A549 treated with RU486 at 1 μM for 4 hours (cell line): ENCODE results near the gene USPL1. TPM values are rescaled to one million over a fixed set of nuclear protein-coding genes. Genes with fewer than 3 reads are reported as not detected.

Experiments used
- total RNA-seq: library from RNA; stranded (reverse); fragments of 200-300 nt; extraction: Qiagen RNA extraction; gene quantifications from 5 replicates; pipeline ENCODE4 v1.2.3, GENCODE V29; 2022; ENCODE audit warnings: low read depth

The USPL1 gene
- total RNA-seq, result 5.4 to 13.0 TPM (median 11.7 TPM) in 5 replicates

GRCh38 chr13:30617315-30618185 is at the start of gene USPL1:
TSS of gene USPL1 (plus strand) at chr13:30617920. CDS start at chr13:30621141, 3,221 bp downstream.

Other genes with a start within 250 kb of the USPL1 start
- gene UBE2L5, start 195.4 kb upstream of the USPL1 start, total RNA-seq, result not detected in 5 replicates
- gene HMGB1, start 152.0 kb upstream of the USPL1 start, total RNA-seq, result 507 to 782 TPM (median 551 TPM) in 5 replicates
- gene ALOX5AP, start 117.6 kb downstream of the USPL1 start, total RNA-seq, result 1.9 to 4.5 TPM (median 3.0 TPM) in 5 replicates